ENCODE measurements around the gene IREB2. TPM values are rescaled to one million over a fixed set of nuclear protein-coding genes. Genes with fewer than 3 reads are reported as not detected.

IREB2 gene
- total RNA-seq, 1 donor from 2014 or later, result 55.9 TPM

DNA sequence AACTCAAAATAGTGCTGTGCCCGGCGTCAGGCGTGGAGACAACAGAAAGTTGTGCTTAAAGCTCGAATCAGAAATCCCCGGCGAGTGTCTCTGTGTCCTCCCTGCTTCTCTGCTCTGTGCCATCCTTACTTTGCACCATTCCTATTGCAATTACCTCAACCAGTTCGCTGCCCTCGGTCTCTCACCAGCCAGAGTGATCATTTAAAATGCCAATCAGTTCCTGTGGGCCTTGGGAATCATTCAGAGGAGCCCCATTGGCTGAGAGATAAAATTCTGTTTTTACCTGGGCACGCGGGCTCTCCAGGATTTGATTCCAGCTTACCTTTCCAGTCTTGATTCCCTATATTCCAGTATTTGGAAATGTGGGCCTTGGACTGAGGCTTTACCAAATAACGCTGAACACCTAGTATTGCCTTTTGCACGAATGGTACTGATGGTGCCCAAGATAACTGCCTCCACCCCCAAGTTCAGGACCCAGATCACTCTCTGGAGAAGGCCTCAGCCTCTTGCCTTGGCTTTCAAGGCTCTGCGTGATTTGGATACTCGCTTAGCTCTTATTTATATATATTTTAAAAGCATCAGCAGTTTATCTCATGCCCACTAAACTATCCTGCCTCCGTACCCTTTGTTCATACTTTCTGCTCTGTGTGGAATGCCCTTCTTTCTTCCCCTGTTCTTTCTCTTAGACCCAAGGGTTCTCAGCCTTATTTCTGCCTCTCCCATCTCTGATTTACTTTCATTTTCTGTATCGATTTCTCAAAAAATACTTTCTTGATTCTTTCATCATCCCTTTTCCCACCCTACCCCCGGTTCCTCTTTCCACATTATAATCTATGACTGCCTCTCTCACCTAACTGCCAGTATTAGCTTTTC is 103.1 kb downstream of the IREB2 start:
- peaks cover 19% of the 10 kb centered on the region for H3K36me3 Mint-ChIP-seq (ENCODE audit: unreplicated experiment)
- H3K27ac Mint-ChIP-seq (ENCODE audit: unreplicated experiment), result peak overlapping the region; percentile 100
- peaks cover 22% of the 10 kb centered on the region for H3K4me1 Mint-ChIP-seq (ENCODE audit: unreplicated experiment)
- peak; percentile 53 for DNase-seq (ENCODE audit: extremely low spot score, unreplicated experiment)
- no peaks in the 10 kb centered on the region for H3K27me3 Mint-ChIP-seq (ENCODE audit: unreplicated experiment)
- H3K9me3 Mint-ChIP-seq (ENCODE audit: unreplicated experiment), result no peaks in the 10 kb centered on the region
- TF ChIP-seq, protein P1, sequence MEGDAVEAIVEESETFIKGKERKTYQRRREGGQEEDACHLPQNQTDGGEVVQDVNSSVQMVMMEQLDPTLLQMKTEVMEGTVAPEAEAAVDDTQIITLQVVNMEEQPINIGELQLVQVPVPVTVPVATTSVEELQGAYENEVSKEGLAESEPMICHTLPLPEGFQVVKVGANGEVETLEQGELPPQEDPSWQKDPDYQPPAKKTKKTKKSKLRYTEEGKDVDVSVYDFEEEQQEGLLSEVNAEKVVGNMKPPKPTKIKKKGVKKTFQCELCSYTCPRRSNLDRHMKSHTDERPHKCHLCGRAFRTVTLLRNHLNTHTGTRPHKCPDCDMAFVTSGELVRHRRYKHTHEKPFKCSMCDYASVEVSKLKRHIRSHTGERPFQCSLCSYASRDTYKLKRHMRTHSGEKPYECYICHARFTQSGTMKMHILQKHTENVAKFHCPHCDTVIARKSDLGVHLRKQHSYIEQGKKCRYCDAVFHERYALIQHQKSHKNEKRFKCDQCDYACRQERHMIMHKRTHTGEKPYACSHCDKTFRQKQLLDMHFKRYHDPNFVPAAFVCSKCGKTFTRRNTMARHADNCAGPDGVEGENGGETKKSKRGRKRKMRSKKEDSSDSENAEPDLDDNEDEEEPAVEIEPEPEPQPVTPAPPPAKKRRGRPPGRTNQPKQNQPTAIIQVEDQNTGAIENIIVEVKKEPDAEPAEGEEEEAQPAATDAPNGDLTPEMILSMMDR (IDR thresholded peaks at IDR 0.05), result no peak
- peak overlapping the region; percentile 99 for H3K4me3 Mint-ChIP-seq (ENCODE audit: unreplicated experiment)

DNA sequence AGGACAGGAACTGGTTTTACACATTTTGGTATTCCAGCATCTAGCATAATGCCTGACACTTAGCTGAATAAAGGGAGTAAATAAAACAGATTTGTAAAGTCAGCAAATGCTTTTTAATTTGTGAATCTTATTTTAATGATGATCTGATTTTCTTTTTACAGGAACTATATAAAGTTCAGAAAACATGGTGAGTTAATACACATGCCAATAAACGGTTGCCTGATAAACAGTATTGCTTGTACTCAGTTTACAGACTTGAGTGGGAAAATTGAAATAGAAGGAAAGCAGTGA is 103.7 kb downstream of the IREB2 start:
- Mint-ChIP-seq H3K9me3 (ENCODE audit: unreplicated experiment) (no peaks in the 10 kb centered on the region), H3K4me1 (ENCODE audit: unreplicated experiment) (peaks cover 22% of the 10 kb centered on the region), H3K27ac (ENCODE audit: unreplicated experiment) (peak overlapping the region; percentile 100), H3K36me3 (ENCODE audit: unreplicated experiment) (peaks cover 24% of the 10 kb centered on the region), H3K27me3 (ENCODE audit: unreplicated experiment) (no peaks in the 10 kb centered on the region), H3K4me3 (ENCODE audit: unreplicated experiment) (peak overlapping the region; percentile 99)
- DNase-seq (ENCODE audit: extremely low spot score, unreplicated experiment), result no peak
- TF ChIP-seq, protein P1 (IDR thresholded peaks at IDR 0.05), result no peak

DNA sequence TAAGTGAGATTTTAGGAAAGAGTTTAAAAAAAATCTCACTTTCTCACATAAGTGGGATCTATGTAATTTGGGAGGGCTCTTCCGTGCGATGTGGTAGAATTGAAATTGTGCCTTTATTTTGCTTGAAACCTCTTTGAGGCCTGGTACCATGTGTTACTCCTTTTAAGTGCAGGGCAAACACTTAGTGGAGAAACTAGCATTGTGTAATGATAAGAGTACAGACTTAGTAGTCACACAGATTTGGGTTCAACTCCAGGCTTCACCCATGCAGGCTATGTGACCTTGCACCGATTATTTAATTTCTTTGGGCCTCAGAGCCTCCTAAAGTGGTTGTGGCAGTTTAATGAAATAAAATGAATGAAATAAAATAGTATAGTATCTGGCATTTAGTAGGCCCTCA is 104.6 kb downstream of the IREB2 start:
- H3K9me3 Mint-ChIP-seq (ENCODE audit: unreplicated experiment), result no peaks in the 10 kb centered on the region
- H3K4me1 Mint-ChIP-seq (ENCODE audit: unreplicated experiment), result peaks cover 22% of the 10 kb centered on the region
- no peak overlapping the region for H3K4me3 Mint-ChIP-seq (ENCODE audit: unreplicated experiment)
- H3K27me3 Mint-ChIP-seq (ENCODE audit: unreplicated experiment), result no peaks in the 10 kb centered on the region
- H3K36me3 Mint-ChIP-seq (ENCODE audit: unreplicated experiment), result peaks cover 31% of the 10 kb centered on the region
- DNase-seq (ENCODE audit: extremely low spot score, unreplicated experiment), result no peak
- no peak overlapping the region for H3K27ac Mint-ChIP-seq (ENCODE audit: unreplicated experiment)
- TF ChIP-seq, protein P1 (IDR thresholded peaks at IDR 0.05), result no peak

DNA sequence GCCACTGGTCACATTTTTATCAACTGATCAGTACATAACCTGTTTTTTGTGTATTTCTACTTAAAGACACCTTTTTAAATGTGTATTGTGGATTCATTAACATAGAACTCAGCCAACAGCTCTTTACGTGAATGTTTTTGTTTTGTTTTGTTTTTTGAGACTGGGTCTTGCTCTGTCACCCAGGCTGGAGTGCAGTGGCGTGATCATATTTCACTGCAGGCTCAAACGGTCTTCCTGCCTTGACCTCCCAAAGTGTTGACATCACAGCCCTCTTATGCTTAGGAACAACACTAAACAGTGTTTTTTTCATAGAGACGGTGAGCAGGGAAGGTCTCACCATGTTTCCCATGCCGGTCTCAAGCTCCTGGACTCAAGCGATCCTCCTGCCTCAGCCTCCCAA is 112.2 kb downstream of the IREB2 start:
- H3K9me3 Mint-ChIP-seq (ENCODE audit: unreplicated experiment), result no peaks in the 10 kb centered on the region

DNA sequence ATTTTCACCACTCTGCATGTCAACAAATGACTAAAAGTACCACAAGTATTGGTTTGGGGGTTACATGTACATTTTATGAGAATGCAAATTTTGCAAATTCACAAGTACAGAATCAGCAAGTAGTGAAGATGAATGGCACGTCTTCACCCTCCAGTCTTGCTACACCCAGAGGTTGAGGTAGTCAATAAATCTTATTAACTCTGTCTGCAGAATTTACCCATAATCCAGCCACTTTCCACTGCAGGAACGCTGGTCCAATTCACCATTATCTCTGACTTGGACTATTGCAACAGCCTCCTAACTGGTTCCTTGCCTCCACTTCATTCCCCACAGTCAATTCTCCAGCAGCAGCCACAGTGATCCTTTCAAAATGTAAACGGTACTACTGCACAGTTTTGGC is 112.8 kb downstream of the IREB2 start:
- H3K9me3 Mint-ChIP-seq (ENCODE audit: unreplicated experiment), result no peaks in the 10 kb centered on the region
- no peak overlapping the region for H3K27ac Mint-ChIP-seq (ENCODE audit: unreplicated experiment)

More for the DNA sequence above, 112.2 kb downstream of the IREB2 start:
- no peaks in the 10 kb centered on the region for H3K4me1 Mint-ChIP-seq (ENCODE audit: unreplicated experiment)
- no peak overlapping the region for H3K4me3 Mint-ChIP-seq (ENCODE audit: unreplicated experiment)
- no peak overlapping the region for H3K27ac Mint-ChIP-seq (ENCODE audit: unreplicated experiment)
- TF ChIP-seq, protein P1 (IDR thresholded peaks at IDR 0.05), result no peak
- H3K36me3 Mint-ChIP-seq (ENCODE audit: unreplicated experiment), result peaks cover 40% of the 10 kb centered on the region
- no peak for DNase-seq (ENCODE audit: extremely low spot score, unreplicated experiment)
- peaks cover 10% of the 10 kb centered on the region for H3K27me3 Mint-ChIP-seq (ENCODE audit: unreplicated experiment)

More for the DNA sequence above, 112.8 kb downstream of the IREB2 start:
- Mint-ChIP-seq H3K27me3 (ENCODE audit: unreplicated experiment) (peaks cover 10% of the 10 kb centered on the region), H3K4me1 (ENCODE audit: unreplicated experiment) (no peaks in the 10 kb centered on the region), H3K36me3 (ENCODE audit: unreplicated experiment) (peaks cover 35% of the 10 kb centered on the region), H3K4me3 (ENCODE audit: unreplicated experiment) (no peak overlapping the region)
- no peak for DNase-seq (ENCODE audit: extremely low spot score, unreplicated experiment)
- TF ChIP-seq, protein P1 (IDR thresholded peaks at IDR 0.05), result no peak

Other genes with a start within 250 kb of the IREB2 start
- not detected in 2 replicates for gene ACSBG1, start 203.7 kb upstream of the IREB2 start, total RNA-seq
- gene DNAJA4, start 173.7 kb upstream of the IREB2 start, total RNA-seq, result not detected in 2 replicates
- 40.3 and 46.5 TPM in 2 replicates for gene SKIC8, start 138.6 kb upstream of the IREB2 start, total RNA-seq
- 3.6 and 5.2 TPM in 2 replicates for gene CRABP1, start 97.9 kb upstream of the IREB2 start, total RNA-seq
- 3.1 and 3.4 TPM in 2 replicates for gene HYKK, start 69.4 kb downstream of the IREB2 start, total RNA-seq
- 172 and 183 TPM in 2 replicates for gene PSMA4, start 102.2 kb downstream of the IREB2 start, total RNA-seq
- 0.55 and 1.1 TPM in 2 replicates for gene CHRNA5, start 127.3 kb downstream of the IREB2 start, total RNA-seq
- gene CHRNA3, start 182.8 kb downstream of the IREB2 start, total RNA-seq, result 0.29 and 0.38 TPM in 2 replicates
- gene CHRNB4, start 203.0 kb downstream of the IREB2 start, total RNA-seq, result not detected in 2 replicates

All from osteocyte (in vitro differentiated cells).